GM21390 (cell line): ENCODE data around the gene CADPS.

Experiments
- ATAC-seq: cut with Tn5 transposase; IDR thresholded peaks from one replicate; pipeline ENCODE4 v1.9.1; 2021; ENCODE audit not compliant: unreplicated experiment

CADPS gene

DNA sequence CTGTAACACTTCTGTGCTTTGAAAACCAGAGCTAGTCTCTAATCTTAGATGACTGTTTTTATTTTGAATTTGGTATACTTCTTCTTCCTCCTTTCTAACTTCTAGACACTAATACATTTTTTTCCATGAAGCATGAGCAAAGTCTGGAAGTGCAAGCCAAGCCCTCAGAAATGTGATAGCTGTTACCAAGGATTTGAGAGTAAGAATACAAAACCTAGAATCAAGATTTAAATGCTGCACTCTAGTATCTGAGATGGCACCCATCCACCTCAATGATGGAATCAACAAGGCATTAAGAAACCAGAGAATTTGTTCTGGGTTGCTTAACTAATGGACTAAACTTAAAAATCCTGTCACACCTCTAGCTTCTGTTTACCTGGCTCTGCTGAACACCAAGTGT, 511.0 kb downstream of the CADPS start:
- no peak for ATAC-seq

DNA sequence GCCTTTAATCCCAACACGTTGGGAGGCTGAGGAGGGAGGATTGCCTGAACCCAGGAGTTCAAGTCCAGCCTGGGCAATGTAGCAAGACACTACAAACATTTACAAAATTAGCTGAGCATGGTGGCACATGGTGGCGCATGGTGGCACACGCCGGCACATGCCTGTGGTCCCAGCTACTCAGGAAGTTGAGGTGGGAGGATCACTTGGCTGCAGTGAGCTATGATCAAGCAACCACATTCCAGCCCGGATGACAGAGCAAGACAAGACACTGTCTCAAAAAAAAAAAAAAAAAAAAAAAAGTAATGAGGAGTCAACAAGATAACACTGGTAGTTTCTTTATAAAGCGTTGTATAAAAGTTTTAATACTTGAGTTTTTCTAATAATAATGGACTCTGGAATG, 511.9 kb downstream of the CADPS start:
- no peak for ATAC-seq

DNA sequence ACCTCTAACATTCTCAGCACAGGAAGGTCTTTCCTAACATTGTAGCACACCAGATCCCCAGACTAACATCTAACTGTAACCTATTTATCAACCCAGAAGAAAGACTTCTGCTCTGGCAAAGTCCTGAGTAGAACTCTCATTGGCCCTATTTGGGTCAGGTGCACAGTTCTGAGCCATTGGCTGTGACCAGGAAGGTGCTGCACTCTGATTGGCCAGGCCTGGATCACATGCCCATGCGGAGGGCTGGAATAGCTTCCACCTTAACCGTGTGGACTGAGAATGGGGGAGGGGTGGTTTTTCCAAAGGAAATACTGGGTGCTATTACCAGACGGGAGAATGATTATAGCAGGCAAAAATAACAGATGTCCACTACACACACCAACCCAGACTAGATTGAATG, 513.4 kb downstream of the CADPS start:
- peak; percentile 18 for ATAC-seq

DNA sequence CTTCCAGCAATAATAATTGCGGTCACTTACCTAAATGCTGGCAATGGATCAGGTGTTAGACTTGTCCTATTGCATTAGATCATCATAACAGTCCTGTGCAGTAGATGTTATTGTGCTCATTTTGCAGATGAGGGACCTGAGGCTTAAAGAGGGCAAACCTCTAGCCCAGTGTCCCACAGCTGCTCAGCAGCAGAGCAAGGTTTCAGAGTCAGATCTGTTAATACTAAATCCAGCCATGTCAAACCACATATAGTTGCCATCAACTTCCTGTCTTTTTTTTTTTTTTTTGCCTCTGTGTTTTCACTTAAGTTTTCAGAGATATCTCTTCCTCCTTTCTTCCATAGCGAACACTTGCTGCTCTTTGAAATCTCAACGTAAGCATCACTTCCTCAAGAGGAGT, 514.0 kb downstream of the CADPS start:
- ATAC-seq: peak; percentile 81

DNA sequence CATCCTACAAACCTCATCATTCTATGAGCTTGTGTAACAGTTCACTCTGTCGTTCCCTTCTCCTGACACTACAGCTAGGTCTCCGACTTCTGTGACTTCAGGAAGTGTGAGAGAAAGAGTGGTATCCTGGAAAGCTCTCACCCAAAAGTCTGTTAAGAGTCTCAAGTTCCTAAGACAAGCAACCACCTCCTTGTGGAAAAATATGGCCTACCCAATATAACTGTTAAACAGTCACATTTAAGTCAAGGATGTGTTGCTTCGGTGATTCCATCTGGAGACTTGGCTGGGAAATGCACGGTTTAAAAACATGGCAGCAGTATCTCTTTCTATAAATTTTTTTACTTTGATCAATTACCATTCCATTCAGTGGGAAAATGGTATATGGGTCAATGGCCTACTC, 515.7 kb downstream of the CADPS start:
- ATAC-seq: no peak

DNA sequence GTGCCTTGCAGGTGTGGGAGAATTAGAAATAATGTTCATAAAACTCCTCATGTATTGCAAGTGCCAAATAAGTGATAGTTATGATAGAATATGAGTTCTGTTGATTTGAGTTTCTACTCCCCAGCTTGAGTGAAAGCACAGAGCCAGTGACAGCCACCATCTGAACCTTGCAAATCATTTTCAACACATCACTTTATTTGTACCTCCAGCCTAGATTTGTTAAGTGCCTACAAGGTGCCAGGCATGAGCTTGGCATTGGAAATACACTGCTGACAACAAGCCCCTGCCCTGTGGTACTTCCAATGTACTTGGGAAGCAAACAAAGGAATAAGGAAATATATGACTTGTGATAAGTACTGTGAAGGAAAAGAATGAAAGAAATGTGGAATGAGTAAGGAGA, 518.9 kb downstream of the CADPS start:
- no peak for ATAC-seq

DNA sequence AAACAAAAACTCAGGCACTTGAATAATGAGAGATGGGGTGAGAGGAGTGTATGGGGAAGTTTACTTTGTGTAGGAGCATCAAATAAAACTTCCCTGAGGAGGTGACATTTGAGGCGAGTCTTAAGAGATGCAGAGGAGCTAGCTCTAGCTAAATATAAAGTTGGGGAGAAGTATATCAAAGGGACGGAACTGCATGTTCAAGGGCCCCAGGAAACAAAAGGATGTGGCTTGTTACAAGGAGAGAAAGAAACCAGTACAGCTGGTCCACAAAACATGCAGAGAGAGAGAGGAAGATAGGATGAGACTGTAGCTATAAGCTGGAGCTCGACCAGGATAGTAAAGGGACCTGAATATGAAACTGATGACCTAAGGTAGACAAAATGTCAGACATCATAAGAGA, 519.5 kb downstream of the CADPS start:
- no peak for ATAC-seq
